SK-N-MC (cell line): ENCODE measurements around the gene THG1L.

Experiments used
- EZH2 ChIP-seq: fragments of 200-600 bp; sonication (generic); IDR thresholded peaks from one replicate; pipeline ENCODE4 v1.6.1; 2017; ENCODE audit warnings: antibody characterized with exemption
- POLR2AphosphoS5 ChIP-seq: IDR thresholded peaks from 2 replicates; pipeline ENCODE4 v1.6.1; 2012; ENCODE audit warnings: mild to moderate bottlenecking, low read depth, low read length, borderline replicate concordance

GRCh38 chr5:157730900-157731271 is 334 bp upstream of the THG1L start:
- no peak for TF ChIP-seq POLR2AphosphoS5
- no peak for TF ChIP-seq EZH2
